ENCODE measurements around the gene FRS3.

FRS3 gene

DNA sequence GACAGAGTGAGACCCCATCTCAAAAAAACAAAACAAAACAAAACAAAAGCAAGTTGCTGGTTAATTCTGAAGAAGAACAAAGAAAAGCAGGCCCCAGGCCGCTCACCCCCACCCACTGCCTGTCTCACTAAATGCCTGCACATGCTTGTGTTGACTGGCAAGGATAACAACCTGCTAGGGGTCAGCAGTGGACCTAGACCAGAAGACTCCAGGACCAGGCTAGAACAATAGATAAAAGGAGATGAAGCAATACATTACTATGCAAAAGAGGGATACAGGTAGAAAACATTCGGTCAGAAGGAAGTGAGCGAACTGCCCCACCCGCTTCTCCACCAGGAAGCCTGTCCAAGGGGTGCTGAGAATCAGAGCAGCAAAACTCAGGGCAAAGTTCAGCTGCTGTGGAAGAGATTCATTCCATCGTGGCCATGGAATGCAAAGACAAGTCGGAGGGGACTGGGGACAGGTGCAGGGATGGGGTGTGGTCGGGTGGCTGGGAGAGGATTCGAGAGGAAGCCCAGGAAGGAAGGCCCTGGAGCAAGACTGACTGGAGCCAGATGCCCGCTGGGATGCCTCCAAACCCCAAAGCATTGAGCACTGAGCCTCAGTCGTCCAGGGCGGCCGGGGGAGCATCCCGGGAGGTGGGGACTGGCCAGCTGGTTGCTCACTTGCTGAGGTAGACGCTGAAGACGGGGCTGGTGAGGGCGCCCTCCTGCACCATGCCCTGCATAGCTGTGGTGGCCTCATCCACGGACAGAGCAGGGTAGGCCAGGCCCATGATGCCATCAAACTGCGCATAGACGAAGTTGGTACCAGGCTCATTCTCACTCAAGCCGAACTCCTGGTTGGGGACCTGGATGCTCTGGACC is 37.8 kb downstream of the FRS3 start:
- no peak for DNase-seq

DNA sequence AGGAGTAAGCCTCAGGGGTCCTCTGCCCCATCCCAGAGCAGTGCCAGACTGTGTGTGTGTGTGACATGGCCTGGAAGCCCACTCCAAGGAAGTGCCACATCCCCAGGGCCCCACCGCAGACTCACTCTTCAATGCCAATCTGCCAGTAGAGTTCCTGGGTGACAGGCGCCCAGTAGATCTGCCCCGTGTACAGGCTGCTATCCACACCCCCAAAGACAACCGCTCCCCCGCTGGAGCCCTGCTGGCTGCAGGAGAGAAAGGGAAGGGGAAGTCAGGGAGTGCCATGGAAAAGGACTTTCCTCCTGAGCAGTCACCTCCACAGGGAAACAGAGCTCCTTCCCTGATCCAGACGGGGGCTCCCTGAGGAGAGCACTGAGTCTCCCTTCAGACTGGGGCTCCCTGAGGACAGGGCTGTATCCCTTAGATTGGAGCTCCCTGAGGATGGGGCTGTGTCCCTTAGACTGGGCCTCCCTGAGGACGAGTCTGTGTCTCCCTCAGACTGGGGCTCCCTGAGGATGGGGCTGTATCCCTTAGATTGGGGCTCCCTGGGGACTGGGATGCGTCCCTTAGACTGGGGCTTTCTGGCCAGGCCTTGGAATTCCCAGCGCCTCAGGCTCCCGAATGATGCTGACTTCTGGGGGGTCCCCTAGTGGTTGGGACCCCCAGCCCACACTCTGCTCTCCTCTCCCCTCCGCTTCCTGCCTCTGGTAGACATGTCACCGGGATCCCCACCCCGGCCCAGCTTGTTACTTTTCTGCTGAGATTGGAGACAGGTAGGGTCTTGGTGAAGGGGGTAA is 39.1 kb downstream of the FRS3 start:
- no peak for DNase-seq

DNA sequence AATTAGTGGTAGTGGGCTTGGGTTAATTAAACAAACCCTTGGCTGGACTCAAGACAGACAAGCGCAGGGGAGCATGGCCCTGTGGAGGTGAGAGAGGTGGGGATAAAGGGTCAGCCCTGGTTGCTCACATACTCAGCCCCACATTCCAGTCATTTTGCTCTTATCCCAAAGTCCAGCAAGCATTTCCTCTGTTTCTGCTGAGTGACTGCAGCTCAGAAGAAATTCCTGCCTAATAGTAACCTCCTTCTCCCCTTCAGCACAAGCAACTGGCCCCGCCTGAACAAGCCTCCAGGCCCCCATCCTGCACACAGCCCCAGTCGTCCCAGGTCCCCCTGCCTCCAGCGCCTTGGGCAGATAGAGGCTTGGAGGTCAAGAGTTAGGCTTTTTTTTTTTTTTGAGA is 40.7 kb downstream of the FRS3 start:
- DNase-seq = peak; percentile 22

DNA sequence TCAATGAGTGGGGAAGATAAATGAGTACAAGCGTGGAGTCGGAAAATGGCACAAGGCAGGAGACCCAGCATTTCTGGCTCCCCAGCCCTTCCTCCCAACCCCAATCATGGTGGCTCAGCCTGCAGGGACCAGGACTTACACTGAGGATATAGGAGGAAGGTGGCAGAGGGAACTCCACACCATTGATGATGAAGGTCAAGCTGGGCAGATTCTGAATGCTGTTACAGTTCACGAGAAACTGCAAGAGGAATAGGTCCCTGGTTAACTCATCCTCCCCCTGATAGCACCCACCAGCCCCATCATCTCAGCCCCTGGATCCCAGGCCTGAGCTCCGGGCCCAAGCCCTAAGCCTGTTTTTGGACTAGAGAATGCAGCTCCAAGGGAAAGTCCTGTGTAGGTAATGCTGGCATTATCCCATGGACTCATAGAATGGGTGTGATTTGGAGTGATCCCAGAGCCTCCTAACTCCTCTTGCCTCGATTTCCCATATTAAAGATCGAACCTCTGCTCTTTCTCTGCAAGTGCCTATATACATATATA is 42.0 kb downstream of the FRS3 start:
- DNase-seq = no peak

DNA sequence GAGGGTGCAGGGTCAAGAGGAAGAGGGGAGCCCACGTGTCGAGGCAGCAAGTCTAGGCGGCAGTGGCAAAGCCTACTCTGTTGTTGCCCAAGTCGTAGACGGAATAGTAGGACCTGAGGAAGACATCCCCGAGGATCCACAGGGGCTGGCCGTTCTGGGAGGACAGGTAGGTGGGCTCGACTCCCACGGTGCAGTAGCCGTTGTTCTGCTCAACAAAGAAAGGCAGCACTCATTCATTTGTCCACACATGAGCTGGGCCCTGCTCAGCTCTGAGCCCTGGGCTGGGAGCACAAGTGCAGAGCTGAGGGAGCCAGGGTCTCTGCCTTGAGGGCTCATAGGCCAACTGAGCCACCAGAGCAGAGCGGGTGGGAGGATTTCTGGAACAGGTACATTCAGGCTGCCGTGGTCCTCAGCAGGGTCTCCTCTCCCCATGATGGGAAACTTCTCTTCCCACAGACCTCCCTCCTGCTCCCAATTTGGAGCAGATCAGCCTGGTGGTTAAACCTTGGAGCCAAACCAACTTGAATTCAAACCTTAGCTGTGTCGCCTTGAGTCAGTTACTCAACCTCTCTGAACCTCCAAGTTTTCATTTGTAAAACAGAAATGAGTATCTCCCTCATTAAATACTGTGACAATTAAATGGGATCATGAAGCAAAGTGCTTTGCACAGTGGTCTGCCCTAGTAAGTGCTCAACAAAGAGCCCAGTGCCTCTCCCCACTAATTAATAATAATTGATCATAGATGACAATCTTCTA is 42.7 kb downstream of the FRS3 start:
- no peak for DNase-seq

DNA sequence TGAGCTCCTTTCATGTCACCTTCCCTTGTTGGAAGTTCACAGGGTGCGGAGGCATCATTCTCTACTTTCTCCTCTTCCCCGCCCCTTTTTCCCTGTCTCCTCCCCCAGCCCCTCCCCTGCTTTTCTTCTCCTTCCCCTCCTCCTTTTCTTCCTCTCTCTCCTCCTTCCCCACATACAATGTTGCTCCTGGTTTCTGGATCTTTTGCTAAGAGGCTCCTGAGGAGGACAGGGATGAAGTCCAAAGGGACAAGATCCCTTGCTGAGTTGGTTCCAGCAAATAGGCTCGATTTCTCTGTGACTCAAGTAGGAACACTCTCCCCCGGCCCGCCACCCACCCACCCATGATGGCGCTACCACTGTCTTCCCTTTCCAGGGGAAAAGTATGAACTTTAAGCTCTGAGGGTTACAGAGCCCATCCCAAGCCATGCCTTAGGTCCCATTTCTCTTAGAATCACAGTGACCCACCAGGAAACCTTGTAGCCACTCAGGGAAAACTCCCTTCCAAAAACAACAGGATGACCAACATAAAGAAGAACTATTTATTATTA is 43.4 kb downstream of the FRS3 start:
- no peak for DNase-seq

DNA sequence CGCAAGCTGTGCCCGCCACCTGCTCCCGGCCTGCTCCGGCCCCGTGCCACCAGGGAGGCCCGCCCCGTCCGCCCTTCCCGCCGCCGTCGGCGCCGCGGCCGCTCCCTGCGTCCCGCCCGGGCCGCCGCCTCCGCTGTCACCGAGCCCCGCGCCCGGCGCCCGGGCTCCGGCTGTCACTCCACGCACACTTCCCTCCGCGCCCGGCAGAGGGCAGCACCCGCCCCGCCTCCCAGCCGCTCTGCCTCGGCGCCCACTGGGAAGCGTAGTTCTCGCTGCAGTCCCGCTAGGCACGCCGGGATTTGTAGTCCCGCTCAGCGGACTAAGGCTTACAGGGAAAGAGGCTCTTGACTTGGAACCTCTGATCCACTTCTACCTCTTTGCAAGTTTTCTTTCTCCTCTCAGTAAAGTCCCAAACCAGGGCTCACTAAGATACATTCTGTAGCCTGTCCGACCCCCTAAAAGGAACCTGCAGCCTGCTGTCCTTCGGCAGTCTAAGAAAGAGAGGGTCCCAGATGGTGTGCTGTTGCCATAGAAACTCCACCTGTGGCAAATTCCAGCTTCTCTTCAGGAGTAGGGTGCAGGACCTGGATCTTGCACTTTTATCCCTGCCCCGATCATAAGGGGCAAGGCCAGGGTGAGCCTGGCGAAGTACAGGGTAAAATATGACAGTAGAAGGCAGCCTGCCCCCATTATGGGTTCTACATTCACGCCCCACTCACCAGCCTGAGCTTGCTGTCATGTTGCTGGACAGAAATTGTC is 44.1 kb downstream of the FRS3 start, which contains the start of gene TFEB:
Gene TFEB, minus strand, starts transcription at position 182 of the 759 bp plus-strand sequence. CDS start 44,395 bp downstream, outside the sequence.
- peak; percentile 89 for DNase-seq

DNA sequence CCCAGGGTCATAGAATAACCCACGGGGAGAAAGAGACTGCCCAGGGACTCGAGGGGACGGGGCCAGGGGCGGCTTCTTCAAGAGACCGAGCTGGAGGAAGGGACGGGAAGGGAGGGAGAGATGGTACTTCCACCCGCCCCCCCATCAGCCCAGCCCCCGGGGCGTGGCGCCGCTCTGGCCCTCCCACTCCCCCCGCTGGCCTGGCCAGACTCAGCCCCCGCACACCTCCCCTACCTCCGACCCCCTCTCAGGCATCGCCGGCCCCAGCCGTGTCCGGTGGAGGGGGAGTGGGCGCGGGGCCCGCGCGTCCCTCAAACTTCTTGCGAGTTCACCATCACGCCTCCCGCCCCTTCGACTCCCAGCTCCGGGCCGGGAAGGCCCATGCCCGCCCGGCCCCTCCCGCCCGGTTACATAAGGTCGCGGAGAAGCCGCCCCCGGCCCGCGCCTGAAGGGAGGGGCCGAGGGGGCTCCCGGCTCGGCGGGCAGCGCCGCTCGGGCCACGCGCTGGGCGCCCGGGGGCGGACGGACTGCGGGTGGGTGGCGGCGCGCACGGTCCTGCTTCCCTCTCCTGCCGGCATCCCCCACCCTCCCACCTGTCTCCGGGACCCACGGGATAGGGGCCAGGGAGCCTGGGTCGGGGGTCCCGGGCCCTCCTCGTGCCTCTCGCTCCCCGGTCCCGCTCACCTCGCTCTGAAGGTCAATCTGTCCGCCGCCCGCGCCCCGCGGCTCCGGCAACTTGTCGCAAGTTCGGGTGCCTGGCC is 44.9 kb downstream of the FRS3 start:
- DNase-seq = peak; percentile 74

DNA sequence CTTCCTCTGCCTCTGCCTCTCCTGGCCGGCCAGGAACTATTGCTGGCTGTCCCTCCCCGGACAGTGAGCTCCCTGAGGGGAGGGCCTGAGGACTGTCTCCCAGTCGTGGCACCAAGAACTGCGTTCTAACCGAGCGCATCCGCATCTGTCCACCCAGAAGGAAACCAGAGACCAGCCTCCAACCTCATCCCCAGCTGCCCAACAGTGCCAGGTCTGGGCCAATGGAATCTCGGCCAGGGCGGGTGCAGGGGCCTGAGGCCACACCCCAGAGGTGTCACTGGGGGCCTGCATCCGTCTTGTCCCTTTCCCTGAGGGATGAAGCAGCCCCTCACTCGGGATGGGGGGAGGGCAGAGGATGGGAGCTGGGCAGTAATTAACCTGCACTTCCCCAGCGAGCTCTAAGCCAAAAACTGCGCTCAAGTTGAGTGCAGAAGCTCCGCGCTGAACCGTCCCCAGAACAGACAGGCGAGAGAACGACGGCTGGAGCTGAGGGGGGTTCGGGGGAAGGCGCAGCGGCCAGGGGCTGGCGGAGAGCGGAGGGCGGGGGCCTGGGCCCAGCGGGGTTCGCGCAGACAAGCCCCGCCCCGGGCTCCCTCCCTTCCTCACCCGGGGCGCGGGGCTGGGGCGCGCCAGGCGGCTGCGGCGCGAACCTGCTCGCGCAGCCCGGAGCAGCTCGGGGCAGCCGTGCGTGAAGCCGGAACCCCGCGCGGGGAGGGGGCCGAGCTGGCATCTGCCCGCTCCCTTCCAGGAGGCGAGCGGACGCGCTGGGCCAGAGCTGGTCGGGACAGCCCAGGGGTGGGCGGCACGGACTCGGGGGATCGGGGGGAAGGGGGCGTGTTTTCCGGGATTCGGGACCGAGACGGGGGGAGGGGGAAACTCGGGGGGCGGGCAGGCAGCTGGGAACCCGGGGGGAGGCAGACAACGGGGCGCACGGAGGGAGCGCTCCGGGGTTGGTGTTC is 45.7 kb downstream of the FRS3 start:
- peak; percentile 68 for DNase-seq

DNA sequence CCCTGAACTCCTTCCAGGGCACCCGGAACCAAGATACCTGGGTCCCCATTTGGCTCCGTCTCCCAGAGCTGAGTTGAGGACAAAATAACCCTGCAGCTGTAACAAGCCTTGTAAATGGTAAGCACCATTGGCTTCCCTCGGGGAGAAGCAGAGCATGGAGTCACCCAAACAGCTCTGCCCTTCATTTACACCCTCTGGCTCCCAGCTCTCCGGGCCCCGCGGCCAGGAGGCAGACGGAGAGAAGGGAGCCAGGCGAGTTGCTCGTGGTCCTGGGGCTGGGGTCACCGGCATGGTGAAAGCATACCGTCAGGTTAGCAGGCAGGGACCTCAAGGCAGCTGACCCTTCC is 46.4 kb downstream of the FRS3 start:
- DNase-seq = no peak

DNA sequence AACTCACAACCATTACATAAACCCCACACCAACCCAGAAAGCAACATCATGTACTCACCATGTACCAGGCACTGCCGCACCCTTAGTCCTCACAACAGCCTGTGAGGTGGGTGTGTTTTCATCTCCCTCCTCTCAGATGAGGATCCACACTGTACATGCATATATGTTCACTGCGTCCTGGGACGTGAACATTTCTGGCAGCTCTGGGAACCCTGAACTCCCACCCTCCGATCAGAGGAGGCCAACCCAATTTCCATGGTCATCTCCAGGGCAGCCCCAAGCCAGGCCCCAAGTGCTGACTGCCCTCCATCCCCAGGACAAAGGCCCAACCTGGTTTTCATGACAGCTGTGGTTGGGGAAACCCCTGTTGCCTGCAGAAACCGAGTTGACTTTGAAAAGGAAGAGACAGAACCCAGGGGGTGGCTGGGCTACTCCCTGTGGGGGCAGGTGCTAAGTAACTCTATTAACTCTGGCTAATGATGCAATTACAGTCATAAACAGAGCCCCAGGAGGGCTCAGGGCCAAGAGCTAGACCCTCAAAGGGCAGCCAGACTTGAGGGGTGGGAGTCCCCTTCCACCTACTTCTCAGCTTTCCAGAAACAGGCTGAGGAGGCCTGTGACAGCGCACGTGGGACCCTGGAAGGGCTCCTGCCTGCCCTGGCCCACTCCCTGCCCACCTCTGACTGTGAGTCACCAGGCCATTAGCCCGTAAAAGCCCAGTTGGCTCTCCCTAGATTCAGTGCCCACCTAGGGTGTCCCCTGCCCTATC is 46.9 kb downstream of the FRS3 start:
- no peak for DNase-seq

DNA sequence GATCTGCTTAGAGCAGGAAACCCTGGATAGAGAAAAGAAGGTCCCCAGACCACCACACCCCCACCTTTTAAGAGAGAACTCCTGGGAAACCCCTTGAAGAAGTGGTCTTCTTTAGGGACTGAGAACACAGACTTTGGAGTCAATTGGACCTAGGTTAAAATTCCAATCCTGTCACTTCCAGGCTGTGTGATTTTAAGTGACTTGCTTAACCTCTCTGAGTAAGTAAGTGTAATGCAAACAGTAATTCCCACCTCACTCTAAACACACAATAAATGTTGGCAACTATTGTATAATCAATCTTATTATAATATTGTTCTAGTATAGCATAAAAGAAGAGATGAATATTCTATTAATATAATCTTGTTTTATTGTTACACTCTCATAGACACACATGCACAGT is 47.6 kb downstream of the FRS3 start:
- DNase-seq = no peak

DNA sequence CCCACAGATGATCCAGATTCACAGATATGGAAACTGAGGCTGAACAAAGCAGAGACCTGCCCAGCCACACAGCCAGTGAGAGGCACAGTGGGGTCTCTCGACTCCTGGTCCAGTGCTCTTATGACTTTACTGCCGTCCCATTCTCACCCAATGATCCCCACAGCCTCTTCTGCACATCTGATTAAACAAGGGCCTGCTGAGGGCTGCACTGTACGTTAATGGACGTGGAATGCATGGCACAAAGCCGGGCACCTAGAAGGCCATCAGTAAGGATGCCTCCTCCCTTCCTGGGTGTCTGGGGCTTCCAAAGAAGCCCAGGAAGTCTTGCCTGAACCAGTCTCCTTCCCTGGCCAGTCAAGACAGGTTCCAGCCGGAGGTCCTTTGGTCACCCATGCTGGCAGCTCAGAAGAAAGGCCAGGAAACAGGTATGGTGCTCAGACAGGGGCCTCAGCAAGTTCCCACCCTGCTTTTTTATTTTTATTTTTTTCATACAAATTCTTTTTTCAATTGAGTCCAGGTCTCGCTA is 48.1 kb downstream of the FRS3 start:
- no peak for DNase-seq

DNA sequence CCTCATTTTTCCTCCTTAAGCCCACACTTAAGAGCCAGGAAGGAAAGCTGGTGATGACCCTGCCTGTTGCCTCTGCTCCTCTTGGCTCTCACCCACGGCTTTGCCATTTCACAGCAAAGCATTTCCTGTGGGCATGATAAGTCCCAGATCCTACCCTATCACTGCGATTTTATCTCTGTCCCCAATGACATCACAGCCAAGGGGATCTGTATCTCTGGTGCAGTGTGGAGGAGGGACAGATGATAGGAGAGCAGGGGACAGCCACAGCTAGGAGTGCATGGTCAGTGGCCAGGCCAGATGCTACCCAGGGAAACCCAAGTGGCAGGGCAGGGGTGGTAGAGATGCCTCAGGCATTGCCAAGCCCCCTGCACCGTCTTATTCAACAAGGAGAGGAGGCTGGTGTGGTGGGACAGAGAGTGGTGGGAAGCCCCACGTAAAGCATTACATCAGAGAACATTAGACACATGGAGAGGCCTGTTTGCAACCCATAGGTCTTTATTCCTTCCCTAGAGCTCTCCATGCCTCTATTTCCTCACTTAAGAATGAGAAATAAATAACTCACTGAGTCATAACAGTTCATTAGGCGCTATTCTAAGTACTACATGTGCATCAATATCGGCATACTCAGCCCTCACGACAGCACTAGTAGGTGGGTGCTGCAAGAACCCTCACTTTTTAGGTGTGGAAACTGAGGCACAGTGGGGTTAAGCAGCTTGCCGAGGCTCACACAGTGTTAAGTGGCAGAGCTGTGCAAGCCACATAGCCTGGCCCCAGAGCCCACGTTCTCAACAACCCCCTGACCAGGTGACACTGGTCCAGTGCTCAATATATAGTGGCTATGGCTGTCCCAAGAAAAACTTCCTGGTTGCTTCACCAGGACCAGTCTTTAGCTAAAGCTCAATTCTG is 48.9 kb downstream of the FRS3 start:
- peak; percentile 36 for DNase-seq

DNA sequence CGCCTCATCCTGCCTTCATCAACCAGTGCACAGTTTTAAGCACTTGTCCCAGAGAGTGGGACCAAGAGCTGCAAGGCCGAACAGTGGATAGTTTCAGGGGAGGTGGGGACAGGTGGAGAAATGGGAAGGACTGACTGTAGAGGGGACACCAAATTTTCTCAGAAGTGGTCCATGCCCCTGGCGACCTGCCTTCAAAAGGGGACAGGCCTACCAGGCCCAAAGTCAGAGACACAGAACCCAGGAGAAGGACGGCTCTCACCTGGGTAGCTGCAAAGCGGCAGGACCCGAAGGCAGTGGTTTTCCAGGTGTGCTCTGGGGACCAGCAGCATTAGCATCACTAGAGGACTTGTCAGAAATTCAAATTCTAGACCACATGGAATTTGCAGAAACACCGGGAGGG is 50.1 kb downstream of the FRS3 start:
- no peak for DNase-seq

DNA sequence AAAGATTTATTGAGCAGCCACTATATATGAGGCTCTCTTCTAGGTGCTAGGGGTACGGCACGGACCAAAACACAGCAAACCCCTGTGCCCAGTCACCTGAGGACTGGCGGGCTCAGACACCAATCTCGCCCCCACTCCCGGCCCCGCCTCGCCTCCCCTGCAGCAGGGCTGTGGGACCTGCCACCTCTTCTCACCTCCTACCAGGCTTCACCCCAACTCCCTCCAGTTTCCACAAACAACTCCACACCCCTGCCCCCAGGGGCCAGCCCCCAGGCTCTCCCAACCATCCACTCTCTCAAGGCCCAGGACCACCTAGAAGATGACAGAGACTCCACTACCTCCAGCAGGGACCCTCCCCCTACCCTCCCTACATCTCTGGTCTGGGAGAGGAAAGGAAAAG is 50.7 kb downstream of the FRS3 start:
- no peak for DNase-seq
